IMR-90 (cell line): ENCODE results near the gene ARID4B. TPM values are rescaled to one million over a fixed set of nuclear protein-coding genes. Genes with fewer than 3 reads are reported as not detected.

Source experiments
- ATAC-seq: fragments of 200-7000 bp; cut with Tn5 transposase; 2 replicates; pipeline ENCODE4 v1.9.1; 2020; ENCODE audit warnings: low read depth, mild to moderate bottlenecking, moderate library complexity
- BruUV-seq: library from RNA; stranded (reverse); fragments of 400-500 nt; replicated peaks from 2 replicates; lab custom pipeline; 2021; lab: Mats Ljungman, UMichigan
- CTCF ChIA-PET: fragments of 300-600 bp; formaldehyde crosslinking; extraction: SDS; loops from one replicate; lab custom pipeline; 2021; ENCODE audit warnings: antibody characterized with exemption; lab: Yijun Ruan, JAX
- POLR2A ChIA-PET: fragments of 300-600 bp; sonication (Branson Sonifier 250); formaldehyde crosslinking; loops from one replicate; lab custom pipeline; 2022; ENCODE audit warnings: antibody characterized with exemption; ENCODE audit not compliant: unreplicated experiment; lab: Charles Lee
- DNase-seq: peaks from one replicate; pipeline ENCODE4 v3.0.0; 2013
- H2AFZ ChIP-seq: replicated peaks from 2 replicates; pipeline ENCODE3; 2013; ENCODE audit warnings: low read length, mild to moderate bottlenecking; ENCODE audit not compliant: poor library complexity
- H2AK5ac ChIP-seq: 2 replicates; pipeline ENCODE4 v1.6.1; 2013; ENCODE audit warnings: low read depth, low read length, inconsistent platforms
- H2AK9ac ChIP-seq: replicated peaks from 2 replicates; pipeline ENCODE3; 2013; ENCODE audit warnings: mild to moderate bottlenecking, low read depth, low read length, moderate library complexity; ENCODE audit not compliant: poor library complexity
- H2BK120ac ChIP-seq: 2 replicates; pipeline ENCODE4 v1.6.1; 2013; ENCODE audit warnings: low read depth, low read length, inconsistent platforms
- H2BK15ac ChIP-seq: 3 replicates; pipeline ENCODE4 v1.6.1; 2013; ENCODE audit warnings: low read depth, low read length, inconsistent platforms
- H2BK20ac ChIP-seq: 2 replicates; pipeline ENCODE4 v1.6.1; 2013; ENCODE audit warnings: low read depth, mild to moderate bottlenecking, inconsistent platforms, low read length, moderate library complexity
- H2BK5ac ChIP-seq: 2 replicates; pipeline ENCODE4 v1.6.1; 2013; ENCODE audit warnings: mild to moderate bottlenecking, low read depth, low read length, inconsistent platforms; ENCODE audit not compliant: poor library complexity, severe bottlenecking
- H3K14ac ChIP-seq: replicated peaks from 2 replicates; pipeline ENCODE4 v1.6.1; 2013; ENCODE audit warnings: low read depth, low read length, inconsistent platforms
- H3K18ac ChIP-seq: 2 replicates; pipeline ENCODE4 v1.6.1; 2013; ENCODE audit warnings: low read depth, low read length, control low read depth
- H3K23ac ChIP-seq: 2 replicates; pipeline ENCODE4 v1.6.1; 2013; ENCODE audit warnings: low read depth, low read length, inconsistent platforms
- H3K27ac ChIP-seq: 2 replicates; pipeline ENCODE4 v1.5.1; 2013; ENCODE audit warnings: mild to moderate bottlenecking, control low read depth, low read length; ENCODE audit not compliant: insufficient read depth
- H3K27me3 ChIP-seq: 2 replicates; pipeline ENCODE4 v1.6.1; 2013; ENCODE audit warnings: low read length; ENCODE audit not compliant: control insufficient read depth, insufficient read depth
- H3K36me3 ChIP-seq: 2 replicates; pipeline ENCODE4 v1.6.1; 2013; ENCODE audit warnings: low read length, mixed read lengths; ENCODE audit not compliant: control insufficient read depth, insufficient read depth
- H3K4ac ChIP-seq: 2 replicates; pipeline ENCODE4 v1.6.1; 2013; ENCODE audit warnings: low read depth, low read length, inconsistent platforms
- H3K4me1 ChIP-seq: 2 replicates; pipeline ENCODE4 v1.6.1; 2013; ENCODE audit warnings: low read length, mixed read lengths; ENCODE audit not compliant: control insufficient read depth, insufficient read depth
- H3K4me2 ChIP-seq: 2 replicates; pipeline ENCODE4 v1.6.1; 2013; ENCODE audit warnings: low read depth, mild to moderate bottlenecking, control low read depth, low read length, moderate library complexity
- H3K4me3 ChIP-seq: 2 replicates; pipeline ENCODE4 v1.5.1; 2013; ENCODE audit warnings: low read depth, mild to moderate bottlenecking, control low read depth, low read length, moderate library complexity; ENCODE audit not compliant: insufficient read depth
- H3K56ac ChIP-seq: 2 replicates; pipeline ENCODE4 v1.6.1; 2013; ENCODE audit warnings: low read length, inconsistent platforms; ENCODE audit not compliant: insufficient read depth; ENCODE audit errors: extremely low read depth
- H3K79me1 ChIP-seq, 2 experiments: 2 replicates each; pipeline ENCODE4 v1.6.1; 2013; ENCODE audit warnings: low read length in 2 of 2, inconsistent platforms in 1 of 2, low read depth in 1 of 2
- H3K9ac ChIP-seq: 2 replicates; pipeline ENCODE4 v1.6.1; 2013; ENCODE audit warnings: low read depth, low read length, control low read depth
- H3K9me1 ChIP-seq: 2 replicates; pipeline ENCODE4 v1.6.1; 2013; ENCODE audit warnings: low read length, inconsistent platforms; ENCODE audit not compliant: insufficient read depth
- H3K9me3 ChIP-seq: 2 replicates; pipeline ENCODE4 v1.6.1; 2013; ENCODE audit warnings: low read length; ENCODE audit not compliant: control insufficient read depth, insufficient read depth
- H4K20me1 ChIP-seq: 2 replicates; pipeline ENCODE4 v1.6.1; 2013; ENCODE audit warnings: low read length, inconsistent platforms; ENCODE audit not compliant: insufficient read depth
- H4K5ac ChIP-seq: 2 replicates; pipeline ENCODE4 v1.6.1; 2013; ENCODE audit warnings: mild to moderate bottlenecking, low read depth, low read length, control low read depth
- H4K8ac ChIP-seq, 2 experiments: 2 replicates each; pipeline ENCODE4 v1.6.1; 2013; ENCODE audit warnings: low read depth in 2 of 2, low read length in 2 of 2, control low read depth in 1 of 2, inconsistent platforms in 1 of 2
- H4K91ac ChIP-seq: 2 replicates; pipeline ENCODE4 v1.6.1; 2013; ENCODE audit warnings: low read depth, low read length, inconsistent platforms; ENCODE audit not compliant: insufficient read depth
- POLR2A ChIP-seq: IDR thresholded peaks from 2 replicates; pipeline ENCODE4 v1.6.1; 2012; ENCODE audit warnings: mild to moderate bottlenecking, low read depth, low read length
- WGBS, 2 experiments: methylation state at CpG; one replicate each; pipeline versions ENCODE4 v1.1.5 to v1.1.7; 2013; ENCODE audit warnings: missing lambda C conversion rate in 2 of 2; ENCODE audit not compliant: insufficient read length in 1 of 2; ENCODE audit errors: extremely low coverage in 2 of 2; 5-methylcytosine and 5-hydroxymethylcytosine counted together
- dilution Hi-C: fragments of 300-500 bp; cut with HindIII; formaldehyde crosslinking; loops from one replicate; pipeline ENCODE4 v1.14.3; 2018; ENCODE audit warnings: low sequenced_read_pairs; ENCODE audit not compliant: unreplicated experiment
- in situ Hi-C: fragments of 300-500 bp; cut with MboI; formaldehyde crosslinking; loops from 3 replicates; pipeline ENCODE4 v1.14.3; 2019; ENCODE audit warnings: low sequenced_read_pairs, inconsistent platforms, mixed read lengths
- intact Hi-C: fragments of 100-400 bp; cut with micrococcal nuclease; formaldehyde crosslinking; loops from 2 replicates; pipeline ENCODE4 v1.10.0; 2022
- polyA plus RNA-seq, 3 experiments: library from polyadenylated mRNA; depleted of rRNA; stranded (reverse); fragments of >200 nt; gene quantifications; 2 replicates each; pipeline ENCODE4 v1.2.3, GENCODE V29; 2012; ENCODE audit warnings: low replicate concordance in 1 of 3
- total RNA-seq: library from RNA; depleted of rRNA; stranded (reverse); fragments of >200 nt; gene quantifications from 2 replicates; pipeline ENCODE4 v1.2.3, GENCODE V29; 2012

The ARID4B gene
- total and polyA plus RNA-seq, 2 of the 4 experiments (the other 2 are of a cell fraction), result 8.5 to 16.0 TPM

GRCh38 chr1:235291599-235292091 lies 36.3 kb downstream of the ARID4B start:
- Histone ChIP-seq H2AK5ac (no peak overlapping the region), H3K4ac (no peak overlapping the region), H2AK9ac (no peak overlapping the region), H3K4me1 (peaks cover 4% of the 10 kb centered on the region; the same call in 1 of the 2 replicates), H2BK15ac (no peak overlapping the region), H2BK120ac (no peak overlapping the region), H2BK5ac (no peak overlapping the region), H3K9me3 (no peaks in the 10 kb centered on the region), H3K4me3 (no peak overlapping the region), H3K4me2 (no peak overlapping the region), H4K8ac (no peak overlapping the region), H3K27ac (no peak overlapping the region), H3K23ac (no peak overlapping the region), H3K14ac (no peak overlapping the region), H4K5ac (no peak overlapping the region), H3K18ac (no peak overlapping the region), H3K56ac (no peak overlapping the region), H3K9ac (no peak overlapping the region), H3K36me3 (no peaks in the 10 kb centered on the region), H4K91ac (no peak overlapping the region), H3K79me1 (peaks cover 6 to 63% of the 10 kb centered on the region in 2 experiments), H3K27me3 (no peaks in the 10 kb centered on the region), H3K9me1 (peaks cover 8% of the 10 kb centered on the region), H2BK20ac (no peak overlapping the region), H2AFZ (no peak overlapping the region), H4K20me1 (peaks cover 84% of the 10 kb centered on the region)
- no CpG with 5 or more reads among the region's 6 CpGs for WGBS, 2 experiments
- POLR2A ChIA-PET, result no interaction called here
- no TSS peak for BruUV-seq
- no peak for ATAC-seq
- no peak for TF ChIP-seq POLR2A
- intact Hi-C loops, result no loop called here
- in situ Hi-C loops, result no loop called here
- dilution Hi-C loops, result no loop called here
- CTCF ChIA-PET, result no interaction called here
- no peak for DNase-seq
